Measurements from ENCODE around the gene MYO7B.

GRCh38 chr2:127515383-127515915, 20.0 kb upstream of the MYO7B start:
- TF ChIP-seq CTCF (IDR thresholded peaks at IDR 0.05) (no peak), POLR2A (IDR thresholded peaks at IDR 0.05) (no peak)
